ENCODE measurements around the gene ZNF275.

DNA sequence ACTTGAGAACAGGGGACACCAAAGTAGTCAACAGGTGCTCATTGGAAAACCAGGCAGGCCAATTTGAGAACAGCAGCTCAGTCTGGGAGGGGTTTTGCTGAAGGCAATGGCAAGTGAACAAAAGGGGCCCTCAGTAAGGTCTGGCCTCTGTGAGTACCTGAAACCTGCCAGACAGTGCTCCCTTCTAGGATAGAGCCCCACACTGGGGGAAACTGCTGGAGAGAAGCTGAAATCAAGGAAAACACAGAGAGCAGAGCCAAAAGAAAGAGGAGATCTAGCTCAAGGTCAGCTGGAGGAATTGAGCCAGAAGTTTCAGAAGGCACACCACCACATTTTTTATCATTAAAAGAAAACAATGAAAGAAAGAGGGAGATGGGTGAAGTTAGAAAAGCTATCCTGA is 39.0 kb downstream of the ZNF275 start:
- no peak for TF ChIP-seq POLR2AphosphoS5 (IDR thresholded peaks at IDR 0.05; ENCODE audit: low read length)
- no peak for TF ChIP-seq CBFB (IDR thresholded peaks at IDR 0.05; ENCODE audit: low read depth)
- TF ChIP-seq RAD51 (IDR thresholded peaks at IDR 0.05), result no peak
- no peak for TF ChIP-seq SUZ12 (IDR thresholded peaks at IDR 0.05; ENCODE audit: unreplicated experiment)
- TF ChIP-seq, protein P1, sequence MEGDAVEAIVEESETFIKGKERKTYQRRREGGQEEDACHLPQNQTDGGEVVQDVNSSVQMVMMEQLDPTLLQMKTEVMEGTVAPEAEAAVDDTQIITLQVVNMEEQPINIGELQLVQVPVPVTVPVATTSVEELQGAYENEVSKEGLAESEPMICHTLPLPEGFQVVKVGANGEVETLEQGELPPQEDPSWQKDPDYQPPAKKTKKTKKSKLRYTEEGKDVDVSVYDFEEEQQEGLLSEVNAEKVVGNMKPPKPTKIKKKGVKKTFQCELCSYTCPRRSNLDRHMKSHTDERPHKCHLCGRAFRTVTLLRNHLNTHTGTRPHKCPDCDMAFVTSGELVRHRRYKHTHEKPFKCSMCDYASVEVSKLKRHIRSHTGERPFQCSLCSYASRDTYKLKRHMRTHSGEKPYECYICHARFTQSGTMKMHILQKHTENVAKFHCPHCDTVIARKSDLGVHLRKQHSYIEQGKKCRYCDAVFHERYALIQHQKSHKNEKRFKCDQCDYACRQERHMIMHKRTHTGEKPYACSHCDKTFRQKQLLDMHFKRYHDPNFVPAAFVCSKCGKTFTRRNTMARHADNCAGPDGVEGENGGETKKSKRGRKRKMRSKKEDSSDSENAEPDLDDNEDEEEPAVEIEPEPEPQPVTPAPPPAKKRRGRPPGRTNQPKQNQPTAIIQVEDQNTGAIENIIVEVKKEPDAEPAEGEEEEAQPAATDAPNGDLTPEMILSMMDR (IDR thresholded peaks at IDR 0.05 in 2 of 3, conservative IDR thresholded peaks at IDR 0.05 in 1 of 3; ENCODE audit: control insufficient read depth in 2 of 3, extremely low read depth in 1 of 3, insufficient read depth in 1 of 3, low read depth in 3 of 3, low read length in 3 of 3), result no peak
- no peak for TF ChIP-seq EP300 (IDR thresholded peaks at IDR 0.05; ENCODE audit: borderline replicate concordance in 1 of 2, control insufficient read depth in 1 of 2, low read depth in 2 of 2, low read length in 2 of 2)
- TF ChIP-seq ZNF274 (IDR thresholded peaks at IDR 0.05; ENCODE audit: insufficient read depth, insufficient read length), result no peak
- TF ChIP-seq TAF1 (IDR thresholded peaks at IDR 0.05; ENCODE audit: borderline replicate concordance, low read depth, low read length), result no peak
- TF ChIP-seq YY1 (IDR thresholded peaks at IDR 0.05; ENCODE audit: low read depth, low read length), result no peak
- no peak for TF ChIP-seq CHD1 (IDR thresholded peaks at IDR 0.05; ENCODE audit: low read depth, low read length)
